ENCODE data around the gene MFRP.

MFRP gene

GRCh38 chr11:119369132-119369925 is 22.8 kb upstream of the MFRP start:
- TF ChIP-seq MAX (IDR thresholded peaks at IDR 0.05; ENCODE audit: low read depth, low read length) (no peak), MYC (IDR thresholded peaks at IDR 0.05; ENCODE audit: low read depth, low read length) (no peak), POLR2A (IDR thresholded peaks at IDR 0.05; ENCODE audit: extremely low read depth, insufficient read length) (no peak)
- TF ChIP-seq, protein P1, sequence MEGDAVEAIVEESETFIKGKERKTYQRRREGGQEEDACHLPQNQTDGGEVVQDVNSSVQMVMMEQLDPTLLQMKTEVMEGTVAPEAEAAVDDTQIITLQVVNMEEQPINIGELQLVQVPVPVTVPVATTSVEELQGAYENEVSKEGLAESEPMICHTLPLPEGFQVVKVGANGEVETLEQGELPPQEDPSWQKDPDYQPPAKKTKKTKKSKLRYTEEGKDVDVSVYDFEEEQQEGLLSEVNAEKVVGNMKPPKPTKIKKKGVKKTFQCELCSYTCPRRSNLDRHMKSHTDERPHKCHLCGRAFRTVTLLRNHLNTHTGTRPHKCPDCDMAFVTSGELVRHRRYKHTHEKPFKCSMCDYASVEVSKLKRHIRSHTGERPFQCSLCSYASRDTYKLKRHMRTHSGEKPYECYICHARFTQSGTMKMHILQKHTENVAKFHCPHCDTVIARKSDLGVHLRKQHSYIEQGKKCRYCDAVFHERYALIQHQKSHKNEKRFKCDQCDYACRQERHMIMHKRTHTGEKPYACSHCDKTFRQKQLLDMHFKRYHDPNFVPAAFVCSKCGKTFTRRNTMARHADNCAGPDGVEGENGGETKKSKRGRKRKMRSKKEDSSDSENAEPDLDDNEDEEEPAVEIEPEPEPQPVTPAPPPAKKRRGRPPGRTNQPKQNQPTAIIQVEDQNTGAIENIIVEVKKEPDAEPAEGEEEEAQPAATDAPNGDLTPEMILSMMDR (IDR thresholded peaks at IDR 0.05; ENCODE audit: low read depth, low read length): no peak
- no peak for DNase-seq (ENCODE audit: low read depth)
- no peak overlapping the region for H3K4me3 ChIP-seq (ENCODE audit: low read depth, low read length)

- H3K4me3 ChIP-seq (ENCODE audit: low read depth, low read length): no peak overlapping the region
- TF ChIP-seq, protein P1 (IDR thresholded peaks at IDR 0.05; ENCODE audit: low read depth, low read length): no peak
- no peak for TF ChIP-seq MYC (IDR thresholded peaks at IDR 0.05; ENCODE audit: low read depth, low read length)
- no peak for TF ChIP-seq POLR2A (IDR thresholded peaks at IDR 0.05; ENCODE audit: extremely low read depth, insufficient read length)
- no peak for TF ChIP-seq MAX (IDR thresholded peaks at IDR 0.05; ENCODE audit: low read depth, low read length)
- peak; percentile 68 for DNase-seq (ENCODE audit: low read depth)
These were observed 21.9 kb upstream of the MFRP start for GRCh38 chr11:119368121-119369034.

GRCh38 chr11:119367661-119368120 is 21.2 kb upstream of the MFRP start:
- peak; percentile 21; the same call in 1 of the 2 replicates for TF ChIP-seq MYC (IDR thresholded peaks at IDR 0.05; ENCODE audit: low read depth, low read length)
- peak; percentile 84 for TF ChIP-seq MAX (IDR thresholded peaks at IDR 0.05; ENCODE audit: low read depth, low read length)
- TF ChIP-seq POLR2A (IDR thresholded peaks at IDR 0.05; ENCODE audit: extremely low read depth, insufficient read length): no peak
- peak; percentile 95 for DNase-seq (ENCODE audit: low read depth)
- H3K4me3 ChIP-seq (ENCODE audit: low read depth, low read length): no peak overlapping the region

- TF ChIP-seq MYC (IDR thresholded peaks at IDR 0.05; ENCODE audit: low read depth, low read length): no peak
- TF ChIP-seq POLR2A (IDR thresholded peaks at IDR 0.05; ENCODE audit: extremely low read depth, insufficient read length): no peak
- TF ChIP-seq, protein P1 (IDR thresholded peaks at IDR 0.05; ENCODE audit: low read depth, low read length): no peak
- TF ChIP-seq MAX (IDR thresholded peaks at IDR 0.05; ENCODE audit: low read depth, low read length): no peak
- H3K4me3 ChIP-seq (ENCODE audit: low read depth, low read length): no peak overlapping the region
- no peak for DNase-seq (ENCODE audit: low read depth)
These were observed 20.4 kb upstream of the MFRP start for GRCh38 chr11:119366690-119367620.

GRCh38 chr11:119365071-119365591 is 18.6 kb upstream of the MFRP start:
- DNase-seq (ENCODE audit: low read depth): no peak
- no peak for TF ChIP-seq MYC (IDR thresholded peaks at IDR 0.05; ENCODE audit: low read depth, low read length)
- TF ChIP-seq POLR2A (IDR thresholded peaks at IDR 0.05; ENCODE audit: extremely low read depth, insufficient read length): no peak
- no peak for TF ChIP-seq MAX (IDR thresholded peaks at IDR 0.05; ENCODE audit: low read depth, low read length)
- TF ChIP-seq, protein P1 (IDR thresholded peaks at IDR 0.05; ENCODE audit: low read depth, low read length): no peak

More at GRCh38 chr11:119365071-119365591, 18.6 kb upstream of the MFRP start:
- H3K4me3 ChIP-seq (ENCODE audit: low read depth, low read length): no peak overlapping the region

Measured in NB4 (cell line).